ENCODE data around the gene FLOT1. TPM values are rescaled to one million over a fixed set of nuclear protein-coding genes. Genes with fewer than 3 reads are reported as not detected.

FLOT1 gene
- total and polyA plus RNA-seq, 2 of the 13 experiments (the other 11 are each of a cell fraction or from before 2014, with no cell fraction given), result 82.3 to 130 TPM

- no peak for TF ChIP-seq LBX2 (CRISPR knock-in tag; IDR thresholded peaks at IDR 0.05; ENCODE audit: borderline replicate concordance)
- no peak for TF ChIP-seq HIC2 (CRISPR knock-in tag; IDR thresholded peaks at IDR 0.05; ENCODE audit: low read depth)
- peak; percentile 81 for TF ChIP-seq ZNF350 (CRISPR knock-in tag; IDR thresholded peaks at IDR 0.05; ENCODE audit: borderline replicate concordance, low read depth)
- peak; percentile 86; the same call in 1 of the 2 replicates for TF ChIP-seq ZSCAN9 (CRISPR knock-in tag; IDR thresholded peaks at IDR 0.05; ENCODE audit: borderline replicate concordance)
- peak; percentile 70 for TF ChIP-seq PRDM15 (CRISPR knock-in tag; IDR thresholded peaks at IDR 0.05)
- no peak for TF ChIP-seq ZNF776 (CRISPR knock-in tag; IDR thresholded peaks at IDR 0.05)
- peak; percentile 56 for TF ChIP-seq HNF4A (CRISPR knock-in tag; IDR thresholded peaks at IDR 0.05)
- peak; percentile 72; the same call in 1 of the 2 replicates for TF ChIP-seq AHDC1 (CRISPR knock-in tag; IDR thresholded peaks at IDR 0.05; ENCODE audit: borderline replicate concordance)
- TF ChIP-seq ARID4A (CRISPR knock-in tag; IDR thresholded peaks at IDR 0.05; ENCODE audit: borderline replicate concordance), result peak; percentile 50; the same call in 1 of the 2 replicates
Observed at GRCh38 chr6:30769088-30769852, 26.8 kb upstream of the FLOT1 start (continued).
